CD8-positive, alpha-beta memory T cell (primary cell): ENCODE data around the gene CENPX. TPM values are rescaled to one million over a fixed set of nuclear protein-coding genes. Genes with fewer than 3 reads are reported as not detected.
A peak's percentile ranks its signal among the peaks of the same experiment; 100 is the strongest.

ENCODE experiments used
- CTCF ChIA-PET: fragments of 350-600 bp; sonication (Branson Sonifier 250); formaldehyde crosslinking; loops from one replicate; lab custom pipeline; 2021; ENCODE audit warnings: antibody characterized with exemption; lab: Charles Lee
- POLR2A ChIA-PET: fragments of 350-600 bp; sonication (Branson Sonifier 250); formaldehyde crosslinking; loops from one replicate; lab custom pipeline; 2021; ENCODE audit warnings: antibody characterized with exemption; lab: Charles Lee
- DNase-seq, 5 donors: peaks; one replicate each; pipeline versions ENCODE4 v3.0.0 to v3.0.0-alpha.2; 2020 to 2022; ENCODE audit warnings: mixed read lengths in 1 of 5
- H3K27ac ChIP-seq: one replicate; pipeline ENCODE4 v1.7.0; 2013; ENCODE audit warnings: low read depth, mild to moderate bottlenecking, low read length, moderate library complexity
- H3K27me3 ChIP-seq: 2 replicates; pipeline ENCODE4 v1.7.0; 2013; ENCODE audit warnings: low read length, mild to moderate bottlenecking; ENCODE audit not compliant: insufficient read depth, poor library complexity, severe bottlenecking
- H3K36me3 ChIP-seq: 2 replicates; pipeline ENCODE4 v1.7.0; 2013; ENCODE audit warnings: mild to moderate bottlenecking, low read length, moderate library complexity; ENCODE audit not compliant: insufficient read depth
- H3K4me1 ChIP-seq: 2 replicates; pipeline ENCODE4 v1.7.0; 2013; ENCODE audit warnings: mild to moderate bottlenecking, low read length, moderate library complexity; ENCODE audit not compliant: insufficient read depth
- H3K4me3 ChIP-seq: 2 replicates; pipeline ENCODE4 v1.7.0; 2013; ENCODE audit warnings: mild to moderate bottlenecking, low read length
- H3K9me3 ChIP-seq: 2 replicates; pipeline ENCODE4 v1.7.0; 2013; ENCODE audit warnings: mild to moderate bottlenecking, low read length
- H3K27ac Mint-ChIP-seq, 8 donors: one replicate each; pipeline ENCODE4 v1.8.0; 2020 to 2021; ENCODE audit warnings: mixed read lengths in 8 of 8, mild to moderate bottlenecking in 6 of 8, inconsistent platforms in 3 of 8, moderate library complexity in 3 of 8
- H3K27me3 Mint-ChIP-seq, 2 donors: one replicate each; pipeline ENCODE4 v1.8.0; 2020 to 2021; ENCODE audit warnings: mixed read lengths in 2 of 2, mild to moderate bottlenecking in 1 of 2, moderate library complexity in 1 of 2
- H3K36me3 Mint-ChIP-seq, 3 donors: one replicate each; pipeline ENCODE4 v1.8.0; 2020 to 2021; ENCODE audit warnings: mixed read lengths in 3 of 3, inconsistent platforms in 1 of 3, mild to moderate bottlenecking in 1 of 3
- H3K4me1 Mint-ChIP-seq, 3 donors: one replicate each; pipeline ENCODE4 v1.8.0; 2020 to 2021; ENCODE audit warnings: mixed read lengths in 3 of 3, inconsistent platforms in 1 of 3, mild to moderate bottlenecking in 1 of 3
- H3K4me3 Mint-ChIP-seq, 7 donors: one replicate each; pipeline ENCODE4 v1.8.0; 2020 to 2021; ENCODE audit warnings: mixed read lengths in 7 of 7, mild to moderate bottlenecking in 6 of 7, moderate library complexity in 4 of 7, inconsistent platforms in 2 of 7
- H3K9me3 Mint-ChIP-seq, 5 donors: one replicate each; pipeline ENCODE4 v1.8.0; 2020 to 2022; ENCODE audit warnings: mixed read lengths in 5 of 5, mild to moderate bottlenecking in 3 of 5, moderate library complexity in 2 of 5, inconsistent platforms in 1 of 5
- polyA plus RNA-seq: library from polyadenylated mRNA; unstranded; fragments of 300-500 nt; fragmentation: Illumina TruSeq; gene quantifications from one replicate; pipeline ENCODE4 v1.2.3, GENCODE V29; 2021
- total RNA-seq, 2 experiments: library from RNA; stranded (reverse); gene quantifications; one replicate each; pipeline ENCODE4 v1.2.3, GENCODE V29; 2021

CENPX gene
- total and polyA plus RNA-seq, 3 experiments from 2014 or later = 56.7 to 158 (median 143) TPM

GRCh38 chr17:82030470-82031302 lies 8.0 kb upstream of the CENPX start:
- Histone ChIP-seq H3K4me3 (peak overlapping the region; percentile 43), H3K27ac (peak overlapping the region; percentile 38), H3K36me3 (no peaks in the 10 kb centered on the region), H3K4me1 (peaks cover 7% of the 10 kb centered on the region), H3K27me3 (no peaks in the 10 kb centered on the region), H3K9me3 (no peaks in the 10 kb centered on the region)
- POLR2A ChIA-PET = interaction anchor here (1.4 to 1.9 kb wide), 2 partner anchors 68 to 122 kb away, joined by 3 to 8 read pairs; partner anchors contain the start of gene FASN
- Mint-ChIP-seq H3K27me3 (peaks cover 0 to 4% of the 10 kb centered on the region in 2 donors), H3K27ac (peak overlapping the region in 3 of 8 donors; percentile 43 to 71 (median 51)), H3K4me1 (peaks cover 8 to 21% (median 10%) of the 10 kb centered on the region in 3 donors), H3K4me3 (peak overlapping the region; percentile 80 to 94 (median 85)), H3K9me3 (no peaks in the 10 kb centered on the region), H3K36me3 (peaks cover 0 to 4% (median 0%) of the 10 kb centered on the region in 3 donors)
- DNase-seq = peak; percentile 71 to 85 (median 78)
- CTCF ChIA-PET = interaction anchor here (0.6 to 4.3 kb wide), 38 partner anchors 8 to 519 kb away, joined by 3 to 59 read pairs (median 4); partner anchors contain the start of genes CCDC57, CENPX, DCXR and LRRC45

GRCh38 chr17:82029990-82030469 lies 7.4 kb upstream of the CENPX start:
- H3K27me3 ChIP-seq = no peaks in the 10 kb centered on the region
- Mint-ChIP-seq H3K36me3 (no peaks in the 10 kb centered on the region), H3K27ac (peak overlapping the region in 1 of 8 donors; percentile 71), H3K9me3 (no peaks in the 10 kb centered on the region), H3K4me1 (peaks cover 2 to 15% (median 4%) of the 10 kb centered on the region in 3 donors), H3K4me3 (peak overlapping the region in 3 of 7 donors; percentile 62 to 94 (median 85)), H3K27me3 (peaks cover 0 to 4% of the 10 kb centered on the region in 2 donors)
- no peak for DNase-seq
- no peak overlapping the region for H3K4me3 ChIP-seq
- CTCF ChIA-PET = interaction anchor here (0.7 to 4.3 kb wide), 33 partner anchors 8 to 519 kb away, joined by 3 to 59 read pairs (median 4); partner anchors contain the start of genes CCDC57, CENPX, DCXR and LRRC45
- POLR2A ChIA-PET = interaction anchor here (1.4 to 1.9 kb wide), 2 partner anchors 68 to 122 kb away, joined by 3 to 8 read pairs; partner anchors contain the start of gene FASN
- H3K9me3 ChIP-seq = no peaks in the 10 kb centered on the region
- no peak overlapping the region for H3K27ac ChIP-seq
- H3K4me1 ChIP-seq = peaks cover 7% of the 10 kb centered on the region
- no peaks in the 10 kb centered on the region for H3K36me3 ChIP-seq

DNA sequence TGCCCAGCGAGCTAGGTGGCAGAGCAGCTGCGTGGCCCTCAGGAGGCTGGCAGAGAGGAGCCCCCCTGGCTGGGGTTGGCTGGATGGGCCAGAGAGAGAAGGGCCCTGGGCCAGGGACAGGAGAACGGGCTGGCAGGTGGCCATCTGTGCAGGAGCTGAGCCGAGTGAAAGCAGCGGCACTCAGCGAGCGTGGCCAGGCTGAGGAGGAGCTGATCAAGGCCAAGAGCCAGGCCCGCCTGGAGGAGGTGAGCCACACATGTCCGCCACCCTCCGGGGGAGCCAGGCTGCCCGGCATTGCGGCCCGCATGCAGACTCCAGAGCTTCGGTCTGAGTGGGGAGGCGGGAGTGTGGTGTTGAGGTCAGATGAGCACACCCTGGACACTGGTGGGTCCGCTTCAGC lies 6.7 kb upstream of the CENPX start:
- H3K4me1 Mint-ChIP-seq = peaks cover 0 to 14% (median 4%) of the 10 kb centered on the region in 3 donors
- no peaks in the 10 kb centered on the region for H3K9me3 Mint-ChIP-seq
- Histone ChIP-seq H3K36me3 (no peaks in the 10 kb centered on the region), H3K27ac (no peak overlapping the region), H3K27me3 (no peaks in the 10 kb centered on the region), H3K4me1 (peaks cover 9% of the 10 kb centered on the region), H3K4me3 (no peak overlapping the region), H3K9me3 (no peaks in the 10 kb centered on the region)
- peak overlapping the region in 5 of 7 donors; percentile 37 to 72 (median 62) for H3K4me3 Mint-ChIP-seq
- no peak for DNase-seq
- no peak overlapping the region for H3K27ac Mint-ChIP-seq
- H3K36me3 Mint-ChIP-seq = no peaks in the 10 kb centered on the region
- ChIA-PET CTCF (interaction anchor here (0.8 to 4.3 kb wide), 13 partner anchors 9 to 207 kb away, joined by 3 to 59 read pairs (median 5); partner anchors contain the start of genes CCDC57 and DCXR), POLR2A (interaction anchor here (1.4 to 1.9 kb wide), 2 partner anchors 69 to 123 kb away, joined by 3 to 8 read pairs; partner anchors contain the start of gene FASN)
- H3K27me3 Mint-ChIP-seq = peaks cover 0 to 4% of the 10 kb centered on the region in 2 donors

DNA sequence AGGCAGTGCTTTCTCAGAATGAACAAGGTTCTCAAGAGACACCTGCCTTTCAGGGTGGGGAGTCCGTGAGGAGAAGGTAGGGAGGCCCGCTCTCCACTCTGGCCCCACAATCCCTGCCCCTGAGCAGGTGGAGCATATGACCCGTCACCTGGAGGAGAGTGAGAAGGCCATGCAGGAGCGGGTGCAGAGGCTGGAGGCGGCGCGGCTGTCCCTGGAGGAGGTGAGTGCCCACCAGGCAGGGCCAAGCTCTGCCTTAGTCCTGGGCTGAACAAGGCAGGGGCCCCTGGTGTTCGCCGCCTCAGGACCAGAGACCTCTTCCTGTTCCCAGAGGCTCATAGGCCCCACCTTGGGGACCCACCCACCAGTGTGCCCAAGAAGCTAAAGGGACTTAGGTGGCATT lies 6.3 kb upstream of the CENPX start:
- H3K4me3 Mint-ChIP-seq = peak overlapping the region in 3 of 7 donors; percentile 20 to 37 (median 24)
- POLR2A ChIA-PET = no interaction called here
- H3K4me1 Mint-ChIP-seq = peaks cover 2 to 18% (median 4%) of the 10 kb centered on the region in 3 donors

GRCh38 chr17:82028246-82028645 lies 5.6 kb upstream of the CENPX start:
- CTCF ChIA-PET = interaction anchor here (0.8 to 4.3 kb wide), 4 partner anchors 9 to 177 kb away, joined by 3 to 59 read pairs (median 8); partner anchors contain the start of gene DCXR
- Mint-ChIP-seq H3K4me3 (no peak overlapping the region), H3K4me1 (peaks cover 6 to 22% (median 7%) of the 10 kb centered on the region in 3 donors), H3K9me3 (no peaks in the 10 kb centered on the region), H3K36me3 (no peaks in the 10 kb centered on the region), H3K27ac (no peak overlapping the region), H3K27me3 (peaks cover 0 to 4% of the 10 kb centered on the region in 2 donors)
- H3K36me3 ChIP-seq = no peaks in the 10 kb centered on the region
- H3K4me3 ChIP-seq = no peak overlapping the region
- DNase-seq = no peak
- POLR2A ChIA-PET = no interaction called here
- H3K9me3 ChIP-seq = no peaks in the 10 kb centered on the region
- H3K27ac ChIP-seq = no peak overlapping the region
- H3K27me3 ChIP-seq = no peaks in the 10 kb centered on the region
- peaks cover 17% of the 10 kb centered on the region for H3K4me1 ChIP-seq

More for the DNA sequence above, 6.3 kb upstream of the CENPX start:
- H3K27me3 ChIP-seq = no peaks in the 10 kb centered on the region
- H3K27me3 Mint-ChIP-seq = peaks cover 0 to 4% of the 10 kb centered on the region in 2 donors
- H3K36me3 Mint-ChIP-seq = no peaks in the 10 kb centered on the region
- H3K36me3 ChIP-seq = no peaks in the 10 kb centered on the region
- DNase-seq = no peak
- no peaks in the 10 kb centered on the region for H3K9me3 Mint-ChIP-seq
- no peak overlapping the region for H3K27ac Mint-ChIP-seq
- no peak overlapping the region for H3K4me3 ChIP-seq
- H3K27ac ChIP-seq = no peak overlapping the region
- H3K4me1 ChIP-seq = peaks cover 13% of the 10 kb centered on the region
- CTCF ChIA-PET = interaction anchor here (1.2 to 4.3 kb wide), 6 partner anchors 9 to 127 kb away, joined by 4 to 59 read pairs (median 13); partner anchors contain the start of gene DCXR
- no peaks in the 10 kb centered on the region for H3K9me3 ChIP-seq

DNA sequence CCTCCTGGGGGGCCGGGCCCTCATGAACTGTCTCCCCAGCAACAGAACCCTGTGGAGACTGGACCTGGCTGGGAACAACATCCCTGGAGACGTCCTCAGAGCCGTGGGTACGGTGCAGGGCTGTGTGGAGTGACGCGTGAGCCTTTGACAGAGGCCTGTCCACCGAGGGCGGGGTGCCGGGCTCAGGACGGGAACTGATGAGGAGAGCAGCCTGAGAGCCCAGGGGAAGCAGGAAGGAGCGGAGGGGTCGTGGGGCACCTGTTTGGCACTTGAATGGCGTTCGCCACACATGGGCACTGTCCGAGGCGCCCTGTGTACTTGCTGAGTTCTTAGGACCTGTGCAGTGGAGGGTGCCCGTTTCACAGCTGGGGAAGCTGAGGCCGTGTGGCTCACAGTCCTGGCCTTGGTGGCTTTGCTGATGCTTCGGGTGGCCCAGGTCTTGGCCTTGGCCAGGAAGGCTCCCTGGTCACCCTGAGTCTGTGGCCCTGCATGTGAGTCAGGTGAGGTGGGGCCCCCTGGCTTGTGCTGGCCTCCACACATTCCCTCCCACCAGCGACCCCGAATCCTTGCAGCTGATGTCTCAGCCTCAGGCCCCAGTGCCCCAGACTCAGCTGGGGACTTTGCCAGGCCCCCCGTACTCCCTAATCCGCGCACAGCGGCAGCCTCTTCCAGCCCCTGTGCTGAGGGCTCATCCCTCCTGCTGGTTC lies 2.9 kb upstream of the CENPX start:
- H3K4me1 Mint-ChIP-seq = peaks cover 19 to 35% (median 19%) of the 10 kb centered on the region in 3 donors
- H3K4me3 Mint-ChIP-seq = peak overlapping the region in 2 of 7 donors; percentile 48 to 56
- ChIA-PET CTCF (interaction anchor here (1.2 to 2.0 kb wide), 2 partner anchors 9 to 12 kb away, joined by 4 to 5 read pairs; partner anchors contain the start of gene DCXR), POLR2A (no interaction called here)
- DNase-seq = no peak
- H3K4me3 ChIP-seq = no peak overlapping the region
- H3K4me1 ChIP-seq = peaks cover 33% of the 10 kb centered on the region
- H3K36me3 ChIP-seq = no peaks in the 10 kb centered on the region
- H3K27me3 ChIP-seq = no peaks in the 10 kb centered on the region
- no peaks in the 10 kb centered on the region for H3K9me3 Mint-ChIP-seq
- peaks cover 0 to 6% of the 10 kb centered on the region in 2 donors for H3K27me3 Mint-ChIP-seq
- H3K9me3 ChIP-seq = no peaks in the 10 kb centered on the region
- peak overlapping the region in 1 of 8 donors; percentile 95 for H3K27ac Mint-ChIP-seq
- H3K27ac ChIP-seq = no peak overlapping the region
- no peaks in the 10 kb centered on the region for H3K36me3 Mint-ChIP-seq

- Mint-ChIP-seq H3K9me3 (no peaks in the 10 kb centered on the region), H3K4me1 (peaks cover 19 to 38% (median 21%) of the 10 kb centered on the region in 3 donors), H3K36me3 (no peaks in the 10 kb centered on the region), H3K4me3 (peak overlapping the region in 1 of 7 donors; percentile 23), H3K27me3 (peaks cover 0 to 5% of the 10 kb centered on the region in 2 donors), H3K27ac (no peak overlapping the region)
- ChIA-PET CTCF (interaction anchor here (6.0 kb wide), 1 partner anchor 64 kb away, joined by 83 read pairs; the partner anchor contains the start of gene NOTUM), POLR2A (no interaction called here)
- Histone ChIP-seq H3K36me3 (no peaks in the 10 kb centered on the region), H3K4me3 (no peak overlapping the region), H3K4me1 (peaks cover 28% of the 10 kb centered on the region), H3K9me3 (no peaks in the 10 kb centered on the region), H3K27me3 (no peaks in the 10 kb centered on the region), H3K27ac (no peak overlapping the region)
- no peak for DNase-seq
Measured at GRCh38 chr17:82024859-82025258, 2.2 kb upstream of the CENPX start.
